ENCODE data around the gene SEC24C. TPM values are rescaled to one million over a fixed set of nuclear protein-coding genes. Genes with fewer than 3 reads are reported as not detected.

SEC24C gene
- total RNA-seq, 2 experiments from 2014 or later: 53.6 to 87.1 TPM

GRCh38 chr10:73800560-73801252 lies 56.5 kb downstream of the SEC24C start:
- intact Hi-C loops (cut with micrococcal nuclease; ENCODE audit: unreplicated experiment): no loop called here
- BruUV-seq (replicated peaks): no TSS peak

DNA sequence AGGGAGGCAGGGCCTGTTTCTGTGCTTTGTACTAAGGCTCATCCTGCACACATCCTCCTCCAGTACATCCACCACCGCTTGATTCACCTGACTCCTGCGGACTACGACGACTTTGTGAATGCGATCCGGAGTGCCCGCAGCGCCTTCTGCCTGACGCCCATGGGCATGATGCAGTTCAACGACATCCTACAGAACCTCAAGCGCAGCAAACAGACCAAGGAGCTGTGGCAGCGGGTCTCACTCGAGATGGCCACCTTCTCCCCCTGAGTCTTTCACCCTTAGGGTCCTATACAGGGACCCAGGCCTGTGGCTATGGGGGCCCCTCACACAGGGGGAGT lies 57.0 kb downstream of the SEC24C start:
- DNase-seq (ENCODE audit: low spot score): no peak
- Histone ChIP-seq H3K4me1 (ENCODE audit: insufficient read depth, low read length, poor library complexity, severe bottlenecking) (peaks cover 8% of the 10 kb centered on the region), H3K9me2 (ENCODE audit: insufficient read depth, low read length) (no peaks in the 10 kb centered on the region), H3K79me2 (ENCODE audit: insufficient read depth, low read depth, low read length) (no peaks in the 10 kb centered on the region), H3K4me3 (ENCODE audit: low read depth, low read length, poor library complexity, severe bottlenecking) (no peak overlapping the region), H3K9me3 (ENCODE audit: low read length) (no peaks in the 10 kb centered on the region), H3K4me2 (ENCODE audit: low read length) (no peak overlapping the region), H4K20me1 (ENCODE audit: insufficient read depth, low read length) (no peaks in the 10 kb centered on the region), H2AFZ (ENCODE audit: low read length) (no peak overlapping the region), H3K27ac (ENCODE audit: low read depth, low read length, poor library complexity, severe bottlenecking) (no peak overlapping the region), H3K36me3 (ENCODE audit: insufficient read depth, low read length) (peaks cover 82% of the 10 kb centered on the region)
- TSS peak; percentile 48 for BruUV-seq (replicated peaks)
- CTCF ChIA-PET (ENCODE audit: unreplicated experiment): no interaction called here
- POLR2A ChIA-PET: no interaction called here
- intact Hi-C loops (cut with micrococcal nuclease; ENCODE audit: unreplicated experiment): no loop called here
- TF ChIP-seq EZH2phosphoT487 (IDR thresholded peaks at IDR 0.05; ENCODE audit: borderline replicate concordance, low read depth, low read length): no peak
- TF ChIP-seq, protein P1, sequence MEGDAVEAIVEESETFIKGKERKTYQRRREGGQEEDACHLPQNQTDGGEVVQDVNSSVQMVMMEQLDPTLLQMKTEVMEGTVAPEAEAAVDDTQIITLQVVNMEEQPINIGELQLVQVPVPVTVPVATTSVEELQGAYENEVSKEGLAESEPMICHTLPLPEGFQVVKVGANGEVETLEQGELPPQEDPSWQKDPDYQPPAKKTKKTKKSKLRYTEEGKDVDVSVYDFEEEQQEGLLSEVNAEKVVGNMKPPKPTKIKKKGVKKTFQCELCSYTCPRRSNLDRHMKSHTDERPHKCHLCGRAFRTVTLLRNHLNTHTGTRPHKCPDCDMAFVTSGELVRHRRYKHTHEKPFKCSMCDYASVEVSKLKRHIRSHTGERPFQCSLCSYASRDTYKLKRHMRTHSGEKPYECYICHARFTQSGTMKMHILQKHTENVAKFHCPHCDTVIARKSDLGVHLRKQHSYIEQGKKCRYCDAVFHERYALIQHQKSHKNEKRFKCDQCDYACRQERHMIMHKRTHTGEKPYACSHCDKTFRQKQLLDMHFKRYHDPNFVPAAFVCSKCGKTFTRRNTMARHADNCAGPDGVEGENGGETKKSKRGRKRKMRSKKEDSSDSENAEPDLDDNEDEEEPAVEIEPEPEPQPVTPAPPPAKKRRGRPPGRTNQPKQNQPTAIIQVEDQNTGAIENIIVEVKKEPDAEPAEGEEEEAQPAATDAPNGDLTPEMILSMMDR (conservative IDR thresholded peaks at IDR 0.05; ENCODE audit: low read length): no peak

More at GRCh38 chr10:73800560-73801252, 56.5 kb downstream of the SEC24C start:
- H3K9me3 ChIP-seq (ENCODE audit: low read length): no peaks in the 10 kb centered on the region
- no peak overlapping the region for H2AFZ ChIP-seq (ENCODE audit: low read length)
- H3K4me3 ChIP-seq (ENCODE audit: low read depth, low read length, poor library complexity, severe bottlenecking): no peak overlapping the region
- POLR2A ChIA-PET: no interaction called here
- peaks cover 8% of the 10 kb centered on the region for H3K4me1 ChIP-seq (ENCODE audit: insufficient read depth, low read length, poor library complexity, severe bottlenecking)
- H3K4me2 ChIP-seq (ENCODE audit: low read length): no peak overlapping the region
- H3K27ac ChIP-seq (ENCODE audit: low read depth, low read length, poor library complexity, severe bottlenecking): no peak overlapping the region
- TF ChIP-seq, protein P1 (conservative IDR thresholded peaks at IDR 0.05; ENCODE audit: low read length): no peak
- no peak for TF ChIP-seq EZH2phosphoT487 (IDR thresholded peaks at IDR 0.05; ENCODE audit: borderline replicate concordance, low read depth, low read length)
- H3K79me2 ChIP-seq (ENCODE audit: insufficient read depth, low read depth, low read length): no peaks in the 10 kb centered on the region
- no peaks in the 10 kb centered on the region for H4K20me1 ChIP-seq (ENCODE audit: insufficient read depth, low read length)
- peaks cover 82% of the 10 kb centered on the region for H3K36me3 ChIP-seq (ENCODE audit: insufficient read depth, low read length)
- CTCF ChIA-PET (ENCODE audit: unreplicated experiment): no interaction called here
- H3K9me2 ChIP-seq (ENCODE audit: insufficient read depth, low read length): no peaks in the 10 kb centered on the region
- DNase-seq (ENCODE audit: low spot score): no peak

- H3K36me3 ChIP-seq (ENCODE audit: insufficient read depth, low read length): peaks cover 85% of the 10 kb centered on the region
Observed at GRCh38 chr10:73802276-73802991, 58.3 kb downstream of the SEC24C start.

More at GRCh38 chr10:73802276-73802991, 58.3 kb downstream of the SEC24C start:
- Histone ChIP-seq H3K27ac (ENCODE audit: low read depth, low read length, poor library complexity, severe bottlenecking) (no peak overlapping the region), H3K9me2 (ENCODE audit: insufficient read depth, low read length) (no peaks in the 10 kb centered on the region), H3K9me3 (ENCODE audit: low read length) (no peaks in the 10 kb centered on the region), H2AFZ (ENCODE audit: low read length) (no peak overlapping the region), H3K4me2 (ENCODE audit: low read length) (no peak overlapping the region), H3K4me1 (ENCODE audit: insufficient read depth, low read length, poor library complexity, severe bottlenecking) (peaks cover 8% of the 10 kb centered on the region), H4K20me1 (ENCODE audit: insufficient read depth, low read length) (no peaks in the 10 kb centered on the region), H3K4me3 (ENCODE audit: low read depth, low read length, poor library complexity, severe bottlenecking) (no peak overlapping the region), H3K79me2 (ENCODE audit: insufficient read depth, low read depth, low read length) (no peaks in the 10 kb centered on the region)
- intact Hi-C loops (cut with micrococcal nuclease; ENCODE audit: unreplicated experiment): no loop called here
- TF ChIP-seq EZH2phosphoT487 (IDR thresholded peaks at IDR 0.05; ENCODE audit: borderline replicate concordance, low read depth, low read length): no peak
- TF ChIP-seq, protein P1 (conservative IDR thresholded peaks at IDR 0.05; ENCODE audit: low read length): no peak
- BruUV-seq (replicated peaks): no TSS peak
- no peak for DNase-seq (ENCODE audit: low spot score)
- ChIA-PET POLR2A (interaction anchor here (1.6 kb wide), 1 partner anchor 19 kb away, joined by 4 read pairs; no protein-coding TSS in a partner anchor), CTCF (ENCODE audit: unreplicated experiment) (no interaction called here)
